ENCODE results near the gene CBLL2.
"Not testable (repeated sequence)": the region's sequence is repeated elsewhere in the genome, so short reads cannot be mapped to it uniquely, and the experiment has no call there.

GRCh38 chrX:22289209-22289608, 16.5 kb downstream of the CBLL2 start:
- not testable (repeated sequence) for TF ChIP-seq CTCF, POLR2A (IDR thresholded peaks at IDR 0.05)

Measured in tibial nerve (tissue), 3 donors.